Lower leg skin (tissue), 3 donors: ENCODE results near the gene KRT76.

Experiments used
- CTCF ChIP-seq, 3 donors: fragments of 450-650 bp; IDR thresholded peaks; one replicate each; pipeline ENCODE4 v1.5.1; 2016; ENCODE audit warnings: antibody characterized with exemption in 3 of 3, mild to moderate bottlenecking in 3 of 3, moderate library complexity in 2 of 3
- POLR2A ChIP-seq, 2 donors: fragments of 450-650 bp; IDR thresholded peaks; one replicate each; pipeline ENCODE4 v1.6.1; 2016 to 2017; ENCODE audit warnings: antibody characterized with exemption in 2 of 2, mild to moderate bottlenecking in 1 of 2, moderate library complexity in 1 of 2

DNA sequence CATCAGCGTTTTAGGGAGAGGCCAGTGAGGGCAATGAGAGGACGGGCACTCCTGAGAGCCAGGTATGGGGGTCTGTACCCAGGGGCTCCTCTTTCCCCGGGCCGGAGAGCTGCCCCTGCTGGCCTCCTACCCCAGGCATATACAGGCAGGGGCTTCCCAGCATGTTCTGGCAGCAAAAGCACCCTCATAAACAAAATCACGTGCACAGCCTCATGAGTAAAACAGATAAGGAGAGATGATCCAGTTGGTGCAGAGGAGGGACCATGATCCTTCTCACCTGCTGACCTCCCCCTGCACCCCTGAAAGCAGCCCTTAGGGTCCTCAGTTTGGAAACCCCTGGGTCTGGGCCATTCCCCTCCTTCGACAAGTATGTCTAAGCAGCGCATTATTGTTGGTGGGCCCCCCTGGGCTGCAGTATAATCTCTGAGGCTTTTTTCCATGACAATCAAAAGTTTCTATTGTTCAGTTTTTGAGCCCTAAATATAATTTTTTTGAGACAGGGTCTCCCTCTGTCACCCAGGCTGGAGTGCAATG lies 41.8 kb upstream of the KRT76 start:
- TF ChIP-seq POLR2A (IDR thresholded peaks at IDR 0.05), result no peak
- no peak for TF ChIP-seq CTCF (IDR thresholded peaks at IDR 0.05)
